Spleen (tissue), 11 donors: ENCODE data around the gene PTGIR. TPM values are rescaled to one million over a fixed set of nuclear protein-coding genes. Genes with fewer than 3 reads are reported as not detected.
A peak's percentile ranks its signal among the peaks of the same experiment; 100 is the strongest.

Source experiments
- DNase-seq: peaks from one replicate; pipeline ENCODE4 v3.0.0-alpha.2; 2020
- H3K27ac ChIP-seq, 8 donors: fragments of 200-600 bp; sonication (generic) in 7 of 8; 1 replicate in 4 of 8; 2 replicates in 4 of 8; pipeline versions ENCODE4 v1.5.0 to v1.8.0; 2016 to 2021; ENCODE audit warnings: inconsistent platforms in 4 of 8, mild to moderate bottlenecking in 4 of 8, moderate library complexity in 1 of 8
- H3K27me3 ChIP-seq, 7 donors: fragments of 200-600 bp; sonication (generic) in 6 of 7; replicated peaks in 1 of 7; 1 replicate in 4 of 7; 2 replicates in 3 of 7; pipeline versions ENCODE4 v1.5.0 to v1.8.0; 2016 to 2021; ENCODE audit warnings: inconsistent platforms in 3 of 7, mild to moderate bottlenecking in 1 of 7
- H3K36me3 ChIP-seq, 6 donors: fragments of 200-600 bp; sonication (generic) in 5 of 6; 1 replicate in 4 of 6; 2 replicates in 2 of 6; pipeline versions ENCODE4 v1.5.0 to v1.8.0; 2016 to 2021; ENCODE audit warnings: inconsistent platforms in 2 of 6
- H3K4me1 ChIP-seq, 6 donors: fragments of 200-600 bp; sonication (generic) in 5 of 6; 1 replicate in 3 of 6; 2 replicates in 3 of 6; pipeline versions ENCODE4 v1.5.0 to v1.8.0; 2016 to 2021; ENCODE audit warnings: inconsistent platforms in 3 of 6
- H3K4me3 ChIP-seq, 8 donors: fragments of 200-600 bp; sonication (generic) in 7 of 8; 1 replicate in 4 of 8; 2 replicates in 4 of 8; pipeline versions ENCODE4 v1.5.0 to v1.8.0; 2016 to 2021; ENCODE audit warnings: inconsistent platforms in 4 of 8, mild to moderate bottlenecking in 4 of 8, moderate library complexity in 2 of 8
- H3K9me3 ChIP-seq, 8 donors: fragments of 200-600 bp; sonication (generic) in 7 of 8; 1 replicate in 4 of 8; 2 replicates in 4 of 8; pipeline versions ENCODE4 v1.5.0 to v1.8.0; 2016 to 2021; ENCODE audit warnings: inconsistent platforms in 4 of 8
- POLR2A ChIP-seq, 3 donors: fragments of 450-650 bp; IDR thresholded peaks; one replicate each; pipeline ENCODE4 v1.5.1; 2017; ENCODE audit warnings: antibody characterized with exemption in 3 of 3, mild to moderate bottlenecking in 1 of 3
- POLR2AphosphoS5 ChIP-seq, 3 donors: sonication (generic); formaldehyde crosslinking; IDR thresholded peaks; one replicate each; pipeline ENCODE4 v1.5.1; 2017; ENCODE audit warnings: antibody characterized with exemption in 3 of 3
- WGBS, 5 donors: extraction: QIAGEN DNeasy Blood & Tissue Kit in 3 of 5; methylation state at CpG; one replicate each; pipeline versions ENCODE4 v1.1.5 to v1.1.7; 2013 to 2018; 5-methylcytosine and 5-hydroxymethylcytosine counted together
- intact Hi-C: fragments of 100-400 bp; cut with DNase I; formaldehyde crosslinking; loops from one replicate; pipeline ENCODE4 v1.15.0; 2023; ENCODE audit warnings: low total_unique reads
- polyA plus RNA-seq, 3 donors: library from polyadenylated mRNA; stranded (reverse); fragments of 200-250 nt; gene quantifications; one replicate each; pipeline ENCODE4 v1.2.1, GENCODE V29; 2013
- total RNA-seq, 7 donors: library from RNA; depleted of rRNA in 3 of 7; stranded (reverse); fragments of >200 nt in 3 of 7; fragmentation: NEBNext Ultra II Directional in 4 of 7; extraction: Animal tissue kit (Norgen Biotek cat#: 25700) in 4 of 7; gene quantifications; one replicate each; pipeline versions ENCODE4 v1.1.0 to v1.2.1, GENCODE V29; 2016 to 2021
- TF ChIP-seq, protein P1 (sequence below), 11 experiments: fragments of 200-600 bp in 7 of 11; fragments of 450-650 bp in 4 of 11; sonication (generic) in 4 of 11; IDR thresholded peaks in 8 of 11; conservative IDR thresholded peaks in 3 of 11; 1 replicate in 7 of 11; 2 replicates in 4 of 11; pipeline versions ENCODE4 v1.4.0 to v1.8.0; 2016 to 2021; ENCODE audit warnings: antibody characterized with exemption in 11 of 11, inconsistent platforms in 4 of 11, mild to moderate bottlenecking in 1 of 11
- donor health status: healthy with polysubstance abuse.
- donor health status: DM: no; HTN: no; CAD: no; lungs with moderate emphysema.
- donor health status: DM: no; HTN: no; CAD: no.
- donor health status: Bipolar disorder and iron deficiency.
- donor health status: healthy.
- donor health status: DM: no; HTN: no; CAD: no.
- donor health status: DM: yes; HTN: yes; CAD: no.

PTGIR gene
- total and polyA plus RNA-seq, 10 donors: 5.4 to 18.6 (median 7.9) TPM

DNA sequence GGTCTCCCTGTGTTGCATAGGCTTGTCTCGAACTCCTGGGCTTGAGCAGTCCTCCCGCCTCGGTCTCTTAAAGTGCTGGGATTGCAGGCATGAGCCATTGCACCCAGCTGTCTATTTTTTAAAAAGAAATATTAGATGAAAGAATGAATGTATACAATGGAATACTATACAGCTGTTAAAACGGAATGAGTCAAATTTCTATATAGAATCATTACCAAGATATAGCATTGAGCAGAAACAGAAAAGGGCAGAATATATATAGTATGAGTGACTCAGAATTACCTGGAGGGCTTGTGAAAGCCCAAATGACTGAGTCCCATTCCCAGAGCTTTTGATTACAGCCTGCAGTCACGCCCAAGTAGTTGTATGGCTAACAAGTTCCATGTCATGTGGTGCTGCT lies 31.7 kb upstream of the PTGIR start:
- Histone ChIP-seq H3K27me3 (peaks cover 4 to 91% (median 27%) of the 10 kb centered on the region in 7 donors), H3K27ac (no peak overlapping the region), H3K36me3 (no peaks in the 10 kb centered on the region), H3K4me3 (no peak overlapping the region), H3K9me3 (no peaks in the 10 kb centered on the region), H3K4me1 (peaks cover 15 to 43% (median 29%) of the 10 kb centered on the region in 6 donors)
- WGBS, 5 donors: 95 to 98% (median 96%) methylated on average over 5 of the region's 5 CpGs
- no peak for DNase-seq
- intact Hi-C loops: no loop called here
- no peak for TF ChIP-seq POLR2AphosphoS5 (IDR thresholded peaks at IDR 0.05)
- TF ChIP-seq, protein P1, sequence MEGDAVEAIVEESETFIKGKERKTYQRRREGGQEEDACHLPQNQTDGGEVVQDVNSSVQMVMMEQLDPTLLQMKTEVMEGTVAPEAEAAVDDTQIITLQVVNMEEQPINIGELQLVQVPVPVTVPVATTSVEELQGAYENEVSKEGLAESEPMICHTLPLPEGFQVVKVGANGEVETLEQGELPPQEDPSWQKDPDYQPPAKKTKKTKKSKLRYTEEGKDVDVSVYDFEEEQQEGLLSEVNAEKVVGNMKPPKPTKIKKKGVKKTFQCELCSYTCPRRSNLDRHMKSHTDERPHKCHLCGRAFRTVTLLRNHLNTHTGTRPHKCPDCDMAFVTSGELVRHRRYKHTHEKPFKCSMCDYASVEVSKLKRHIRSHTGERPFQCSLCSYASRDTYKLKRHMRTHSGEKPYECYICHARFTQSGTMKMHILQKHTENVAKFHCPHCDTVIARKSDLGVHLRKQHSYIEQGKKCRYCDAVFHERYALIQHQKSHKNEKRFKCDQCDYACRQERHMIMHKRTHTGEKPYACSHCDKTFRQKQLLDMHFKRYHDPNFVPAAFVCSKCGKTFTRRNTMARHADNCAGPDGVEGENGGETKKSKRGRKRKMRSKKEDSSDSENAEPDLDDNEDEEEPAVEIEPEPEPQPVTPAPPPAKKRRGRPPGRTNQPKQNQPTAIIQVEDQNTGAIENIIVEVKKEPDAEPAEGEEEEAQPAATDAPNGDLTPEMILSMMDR (IDR thresholded peaks at IDR 0.05 in 8 of 11, conservative IDR thresholded peaks at IDR 0.05 in 3 of 11): no peak
- TF ChIP-seq POLR2A (IDR thresholded peaks at IDR 0.05): no peak

DNA sequence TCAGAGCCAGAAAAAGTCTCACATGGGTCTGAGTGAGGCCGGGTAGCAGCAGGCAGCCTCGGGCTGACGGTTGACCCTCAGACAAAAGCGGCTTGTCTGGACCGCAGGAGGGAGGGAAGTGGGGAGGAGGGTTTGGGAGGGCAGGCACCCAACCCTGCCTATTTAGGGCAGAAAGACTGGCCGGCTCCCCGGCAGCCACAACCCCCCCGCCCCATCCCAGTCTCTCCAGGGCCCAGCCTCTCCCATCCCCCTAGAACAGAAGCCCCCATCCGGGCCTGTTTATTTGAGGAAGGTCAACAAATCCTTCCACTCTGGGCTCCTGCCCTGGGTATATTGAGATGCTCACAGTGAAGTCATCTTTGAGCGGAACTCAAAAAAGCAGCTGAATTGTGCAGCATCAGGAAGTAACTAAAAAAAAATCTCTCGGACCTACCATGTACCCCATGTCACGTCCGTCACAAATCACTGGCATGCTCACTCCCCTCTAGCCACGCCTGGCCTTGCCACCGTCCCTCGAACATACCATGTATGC lies 29.8 kb upstream of the PTGIR start:
- Histone ChIP-seq H3K27me3 (peaks cover 0 to 97% (median 26%) of the 10 kb centered on the region in 7 donors), H3K4me1 (peaks cover 2 to 26% (median 14%) of the 10 kb centered on the region in 6 donors), H3K36me3 (no peaks in the 10 kb centered on the region), H3K4me3 (no peak overlapping the region), H3K27ac (peak overlapping the region in 5 of 8 donors; percentile 15 to 38 (median 22)), H3K9me3 (no peaks in the 10 kb centered on the region)
- 49 to 65% (median 59%) methylated on average over 12 to 16 of the region's 16 CpGs for WGBS, 5 donors
- DNase-seq: no peak
- TF ChIP-seq POLR2A (IDR thresholded peaks at IDR 0.05) (no peak), POLR2AphosphoS5 (IDR thresholded peaks at IDR 0.05) (no peak)
- TF ChIP-seq, protein P1 (IDR thresholded peaks at IDR 0.05 in 8 of 11, conservative IDR thresholded peaks at IDR 0.05 in 3 of 11): no peak
- intact Hi-C loops: no loop called here

DNA sequence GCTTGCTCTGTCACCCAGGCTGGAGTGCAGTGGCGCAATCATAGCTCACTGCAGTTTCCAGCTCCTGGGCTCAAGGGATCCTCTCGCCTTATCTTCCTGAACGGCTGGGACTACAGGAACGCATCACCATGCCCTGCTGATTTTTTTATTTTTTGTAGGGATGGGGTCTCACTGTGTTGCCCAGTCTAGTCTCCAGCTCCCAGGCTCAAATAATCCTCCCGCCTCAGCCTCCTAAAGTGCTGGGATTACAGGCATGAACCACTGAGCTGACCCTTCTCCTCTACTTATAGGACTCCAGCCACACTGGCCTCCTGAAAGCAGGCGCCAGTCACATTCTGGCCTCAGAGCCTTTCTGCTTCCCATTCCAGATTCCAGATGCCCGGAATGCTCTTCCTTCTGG lies 25.6 kb upstream of the PTGIR start:
- H3K27me3 ChIP-seq: peaks cover 0 to 96% (median 31%) of the 10 kb centered on the region in 7 donors
- TF ChIP-seq POLR2A (IDR thresholded peaks at IDR 0.05) (no peak), POLR2AphosphoS5 (IDR thresholded peaks at IDR 0.05) (no peak)
- TF ChIP-seq, protein P1 (IDR thresholded peaks at IDR 0.05 in 8 of 11, conservative IDR thresholded peaks at IDR 0.05 in 3 of 11): no peak
- intact Hi-C loops: no loop called here
- H3K27ac ChIP-seq: peak overlapping the region in 4 of 8 donors; percentile 2 to 31 (median 12)
- 78 to 92% (median 89%) methylated on average over 7 of the region's 7 CpGs for WGBS, 5 donors
- peaks cover 0 to 13% (median 0%) of the 10 kb centered on the region in 6 donors for H3K36me3 ChIP-seq
- no peak overlapping the region for H3K4me3 ChIP-seq
- no peak for DNase-seq
- peaks cover 0 to 26% (median 14%) of the 10 kb centered on the region in 8 donors for H3K9me3 ChIP-seq
- H3K4me1 ChIP-seq: peaks cover 0 to 19% (median 9%) of the 10 kb centered on the region in 6 donors
